PC-9 (cell line): ENCODE measurements around the gene KDM5B.

Source experiments
- CTCF ChIP-seq: fragments of 200-600 bp; sonication (generic); conservative IDR thresholded peaks from 2 replicates; pipeline ENCODE4 v1.6.1; 2017; ENCODE audit warnings: mixed run types, antibody characterized with exemption, mild to moderate bottlenecking, moderate library complexity
- EZH2 ChIP-seq: fragments of 200-600 bp; sonication (generic); IDR thresholded peaks from 2 replicates; pipeline ENCODE4 v1.8.0; 2017; ENCODE audit warnings: antibody characterized with exemption, low read depth

- no peak for TF ChIP-seq CTCF
- TF ChIP-seq EZH2: no peak
Observed at GRCh38 chr1:202788800-202789199, 19.4 kb downstream of the KDM5B start.
